ENCODE measurements around the gene HNMT. TPM values are rescaled to one million over a fixed set of nuclear protein-coding genes. Genes with fewer than 3 reads are reported as not detected.

HNMT gene
- 9.0 TPM for polyA plus RNA-seq (2012; ENCODE audit: insufficient read length, low read depth)

DNA sequence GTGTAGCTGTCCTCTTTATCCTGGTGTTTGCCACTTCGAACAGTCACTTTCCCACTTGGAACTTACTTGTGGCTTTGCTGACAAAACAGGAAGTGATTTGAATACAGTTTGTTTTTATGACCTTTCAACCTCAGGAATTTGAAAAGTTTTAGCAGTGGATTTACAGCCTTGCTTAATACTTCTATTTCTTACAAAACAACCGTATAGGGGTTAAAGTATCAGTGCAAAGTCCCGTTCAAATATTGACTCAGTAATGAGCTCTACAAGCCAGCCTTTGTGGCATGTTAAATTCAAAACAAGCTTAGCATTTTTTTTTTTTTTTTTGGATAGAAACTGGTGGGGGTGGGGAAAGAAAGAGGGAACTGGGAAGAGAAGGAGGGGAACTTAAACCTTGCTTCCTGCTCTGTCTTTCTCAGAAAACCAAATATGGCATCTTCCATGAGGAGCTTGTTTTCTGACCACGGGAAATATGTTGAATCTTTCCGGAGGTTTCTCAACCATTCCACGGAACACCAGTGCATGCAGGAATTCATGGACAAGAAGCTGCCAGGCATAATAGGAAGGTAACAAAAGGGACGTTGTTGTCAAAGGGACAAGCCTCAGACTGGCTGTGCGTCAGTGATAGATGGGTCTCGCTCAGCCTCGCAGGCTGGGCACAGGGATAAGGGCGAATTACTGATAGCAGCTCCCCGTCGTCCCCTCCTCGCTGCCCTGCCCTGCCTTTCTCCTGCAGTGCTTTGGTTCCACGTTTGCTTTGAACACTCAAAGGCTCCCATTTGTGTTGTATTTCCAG is at the start of gene HNMT:
Gene HNMT, plus strand, starts transcription at position 408 of the 793 bp plus-strand sequence. Its CDS starts 19 bp downstream, at position 427.
- TF ChIP-seq FOXP2 (optimal IDR thresholded peaks at IDR 0.05; ENCODE audit: borderline replicate concordance, extremely low read depth, extremely low read length, insufficient read depth) (no peak), SIN3A (IDR thresholded peaks at IDR 0.05; ENCODE audit: borderline replicate concordance, insufficient read depth, low read length) (peak; percentile 44; the same call in 1 of the 2 replicates), TAF1 (IDR thresholded peaks at IDR 0.05; ENCODE audit: borderline replicate concordance, insufficient read depth, low read length) (peak; percentile 61; the same call in 1 of the 2 replicates), POLR2AphosphoS5 (IDR thresholded peaks at IDR 0.05; ENCODE audit: low read depth, low read length) (peak; percentile 59; the same call in 1 of the 2 replicates), REST (IDR thresholded peaks at IDR 0.05; ENCODE audit: insufficient read depth in 1 of 2, low read depth in 2 of 2, low read length in 2 of 2) (0 out of 4 replicates have a peak, but pooled peaks of 1 of the 2 experiments have one; percentile 39)

GRCh38 chr2:137921105-137921880 is 43.0 kb upstream of the HNMT start:
- TF ChIP-seq SIN3A (IDR thresholded peaks at IDR 0.05; ENCODE audit: borderline replicate concordance, insufficient read depth, low read length) = no peak
- no peak for TF ChIP-seq REST (IDR thresholded peaks at IDR 0.05; ENCODE audit: insufficient read depth in 1 of 2, low read depth in 2 of 2, low read length in 2 of 2)
- TF ChIP-seq FOXP2 (optimal IDR thresholded peaks at IDR 0.05; ENCODE audit: borderline replicate concordance, extremely low read depth, extremely low read length, insufficient read depth) = no peak
- TF ChIP-seq POLR2AphosphoS5 (IDR thresholded peaks at IDR 0.05; ENCODE audit: low read depth, low read length) = no peak
- TF ChIP-seq TAF1 (IDR thresholded peaks at IDR 0.05; ENCODE audit: borderline replicate concordance, insufficient read depth, low read length) = no peak

DNA sequence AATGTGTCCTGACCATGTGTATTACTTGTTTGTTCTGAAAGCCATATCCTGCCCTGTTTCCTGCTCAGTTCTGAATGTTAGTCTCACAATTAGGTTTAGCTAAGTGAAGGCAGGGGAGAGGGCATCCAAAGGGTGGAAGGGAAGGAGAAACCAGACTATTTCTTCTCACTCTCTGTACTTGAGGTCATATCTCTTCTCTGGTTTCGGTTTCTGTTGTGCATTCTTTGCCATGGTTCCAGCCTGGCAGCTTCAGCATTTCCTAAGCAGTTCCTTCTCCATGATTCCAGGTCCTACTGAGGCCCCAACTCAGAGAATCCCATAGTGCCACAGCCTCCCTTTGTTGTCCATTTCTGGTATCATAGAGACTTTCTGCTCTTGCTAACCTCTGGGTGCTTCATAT is 40.3 kb upstream of the HNMT start:
- TF ChIP-seq REST (IDR thresholded peaks at IDR 0.05; ENCODE audit: insufficient read depth in 1 of 2, low read depth in 2 of 2, low read length in 2 of 2) (no peak), POLR2AphosphoS5 (IDR thresholded peaks at IDR 0.05; ENCODE audit: low read depth, low read length) (no peak), TAF1 (IDR thresholded peaks at IDR 0.05; ENCODE audit: borderline replicate concordance, insufficient read depth, low read length) (no peak), FOXP2 (optimal IDR thresholded peaks at IDR 0.05; ENCODE audit: borderline replicate concordance, extremely low read depth, extremely low read length, insufficient read depth) (no peak), SIN3A (IDR thresholded peaks at IDR 0.05; ENCODE audit: borderline replicate concordance, insufficient read depth, low read length) (no peak)

DNA sequence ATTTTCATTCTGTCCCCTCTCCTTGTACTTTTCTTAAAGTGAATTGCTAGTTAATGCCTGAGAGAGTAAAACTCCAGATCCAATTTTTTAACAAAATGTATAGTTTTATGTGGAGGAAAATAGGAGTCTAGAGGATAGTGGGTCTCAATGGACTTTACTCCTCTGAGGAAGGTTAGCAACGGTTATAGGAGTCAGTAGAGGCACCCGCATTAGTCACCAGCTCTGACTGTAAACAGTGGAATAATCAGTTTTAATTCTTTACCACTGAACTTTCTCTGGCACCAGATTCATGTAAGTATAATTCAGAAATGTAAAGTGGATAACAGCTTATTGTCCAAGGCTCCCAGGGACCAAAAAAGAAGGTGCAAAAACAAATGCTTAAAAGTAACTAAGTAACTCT is 38.7 kb upstream of the HNMT start:
- TF ChIP-seq TAF1 (IDR thresholded peaks at IDR 0.05; ENCODE audit: borderline replicate concordance, insufficient read depth, low read length) (no peak), POLR2AphosphoS5 (IDR thresholded peaks at IDR 0.05; ENCODE audit: low read depth, low read length) (no peak), REST (IDR thresholded peaks at IDR 0.05; ENCODE audit: insufficient read depth in 1 of 2, low read depth in 2 of 2, low read length in 2 of 2) (no peak), FOXP2 (optimal IDR thresholded peaks at IDR 0.05; ENCODE audit: borderline replicate concordance, extremely low read depth, extremely low read length, insufficient read depth) (no peak), SIN3A (IDR thresholded peaks at IDR 0.05; ENCODE audit: borderline replicate concordance, insufficient read depth, low read length) (no peak)
